Measurements from ENCODE around the gene MYOZ2.

MYOZ2 gene

DNA sequence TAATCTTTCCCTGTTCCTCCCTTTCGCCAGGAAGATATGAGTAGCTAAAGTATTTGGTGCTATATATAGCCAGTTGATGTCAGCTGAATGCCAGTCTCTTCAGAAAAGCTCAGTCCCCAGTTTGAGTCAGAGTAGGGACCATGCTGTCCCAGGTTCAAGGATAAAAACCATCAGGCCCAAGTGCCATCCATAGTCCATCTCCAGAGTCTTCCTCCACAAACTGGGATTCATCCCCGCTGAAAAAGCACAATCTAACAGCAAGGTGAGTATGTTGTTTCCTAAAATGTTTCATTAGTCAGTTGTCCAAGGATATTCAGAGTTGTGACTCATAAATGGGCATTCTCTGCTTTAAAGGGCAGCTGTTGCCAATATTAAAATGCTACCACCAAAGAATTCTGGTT, at the start of gene MYOZ2:
MYOZ2 (plus strand) TSS at position 112 of the 401 bp plus-strand sequence. CDS start 694 bp downstream, outside the sequence.
- no peak within 1 kb of the TSS for H3K4me3 ChIP-seq (ENCODE audit: low read depth, low read length)
- no peak for DNase-seq (ENCODE audit: low read depth)
- TF ChIP-seq MYC (IDR thresholded peaks at IDR 0.05; ENCODE audit: low read depth, low read length) (no peak), POLR2A (IDR thresholded peaks at IDR 0.05; ENCODE audit: extremely low read depth, insufficient read length) (no peak)
- TF ChIP-seq, protein P1, sequence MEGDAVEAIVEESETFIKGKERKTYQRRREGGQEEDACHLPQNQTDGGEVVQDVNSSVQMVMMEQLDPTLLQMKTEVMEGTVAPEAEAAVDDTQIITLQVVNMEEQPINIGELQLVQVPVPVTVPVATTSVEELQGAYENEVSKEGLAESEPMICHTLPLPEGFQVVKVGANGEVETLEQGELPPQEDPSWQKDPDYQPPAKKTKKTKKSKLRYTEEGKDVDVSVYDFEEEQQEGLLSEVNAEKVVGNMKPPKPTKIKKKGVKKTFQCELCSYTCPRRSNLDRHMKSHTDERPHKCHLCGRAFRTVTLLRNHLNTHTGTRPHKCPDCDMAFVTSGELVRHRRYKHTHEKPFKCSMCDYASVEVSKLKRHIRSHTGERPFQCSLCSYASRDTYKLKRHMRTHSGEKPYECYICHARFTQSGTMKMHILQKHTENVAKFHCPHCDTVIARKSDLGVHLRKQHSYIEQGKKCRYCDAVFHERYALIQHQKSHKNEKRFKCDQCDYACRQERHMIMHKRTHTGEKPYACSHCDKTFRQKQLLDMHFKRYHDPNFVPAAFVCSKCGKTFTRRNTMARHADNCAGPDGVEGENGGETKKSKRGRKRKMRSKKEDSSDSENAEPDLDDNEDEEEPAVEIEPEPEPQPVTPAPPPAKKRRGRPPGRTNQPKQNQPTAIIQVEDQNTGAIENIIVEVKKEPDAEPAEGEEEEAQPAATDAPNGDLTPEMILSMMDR (IDR thresholded peaks at IDR 0.05; ENCODE audit: low read depth, low read length), result no peak
- TF ChIP-seq, protein P2, sequence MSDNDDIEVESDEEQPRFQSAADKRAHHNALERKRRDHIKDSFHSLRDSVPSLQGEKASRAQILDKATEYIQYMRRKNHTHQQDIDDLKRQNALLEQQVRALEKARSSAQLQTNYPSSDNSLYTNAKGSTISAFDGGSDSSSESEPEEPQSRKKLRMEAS (IDR thresholded peaks at IDR 0.05; ENCODE audit: low read depth, low read length), result no peak

DNA sequence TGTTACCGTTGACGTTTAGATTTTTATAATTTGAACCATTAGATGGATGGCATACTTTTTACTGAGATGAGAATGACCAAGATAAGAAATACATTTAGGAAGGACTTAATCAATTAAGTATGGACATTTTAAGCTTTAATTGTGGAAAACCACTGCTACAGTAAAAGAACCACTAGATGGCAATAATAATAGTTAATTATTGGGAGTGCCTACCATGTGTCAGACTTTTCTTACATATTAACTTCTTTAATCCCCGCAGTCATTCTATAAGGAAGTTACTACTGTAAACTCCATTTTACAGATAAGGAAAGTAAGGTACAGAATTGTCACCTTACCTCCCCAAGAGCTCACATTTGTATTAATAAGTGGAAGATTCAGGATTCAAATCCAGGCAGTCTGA, 48.5 kb upstream of the MYOZ2 start:
- no peak for DNase-seq (ENCODE audit: low read depth)

DNA sequence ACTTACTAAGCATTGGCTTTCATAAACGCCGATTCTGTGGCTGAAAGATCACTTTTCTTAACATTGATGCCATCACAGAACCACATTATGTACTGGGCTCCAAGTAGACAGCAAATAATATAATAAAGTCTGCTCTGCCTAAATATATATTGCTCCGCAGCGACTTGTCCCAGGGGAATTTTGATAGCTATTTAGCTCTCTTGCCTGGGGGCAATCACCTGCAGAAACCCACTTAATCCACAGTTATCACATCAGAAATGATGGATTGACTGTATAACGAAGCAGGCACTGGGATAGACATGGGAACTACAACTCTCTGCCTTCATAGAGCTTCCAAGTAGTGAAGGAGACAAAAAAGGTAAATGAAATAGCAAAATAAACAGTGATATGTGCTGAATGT, 48.0 kb upstream of the MYOZ2 start:
- TF ChIP-seq MYC (IDR thresholded peaks at IDR 0.05; ENCODE audit: low read depth, low read length) (no peak), POLR2A (IDR thresholded peaks at IDR 0.05; ENCODE audit: extremely low read depth, insufficient read length) (no peak)
- TF ChIP-seq, protein P1 (IDR thresholded peaks at IDR 0.05; ENCODE audit: low read depth, low read length), result no peak
- TF ChIP-seq, protein P2 (IDR thresholded peaks at IDR 0.05; ENCODE audit: low read depth, low read length), result no peak
- no peak overlapping the region for H3K4me3 ChIP-seq (ENCODE audit: low read depth, low read length)
- DNase-seq (ENCODE audit: low read depth), result no peak

More for the DNA sequence above, 48.5 kb upstream of the MYOZ2 start:
- TF ChIP-seq MYC (IDR thresholded peaks at IDR 0.05; ENCODE audit: low read depth, low read length), result no peak
- TF ChIP-seq, protein P2 (IDR thresholded peaks at IDR 0.05; ENCODE audit: low read depth, low read length), result no peak
- no peak overlapping the region for H3K4me3 ChIP-seq (ENCODE audit: low read depth, low read length)

DNA sequence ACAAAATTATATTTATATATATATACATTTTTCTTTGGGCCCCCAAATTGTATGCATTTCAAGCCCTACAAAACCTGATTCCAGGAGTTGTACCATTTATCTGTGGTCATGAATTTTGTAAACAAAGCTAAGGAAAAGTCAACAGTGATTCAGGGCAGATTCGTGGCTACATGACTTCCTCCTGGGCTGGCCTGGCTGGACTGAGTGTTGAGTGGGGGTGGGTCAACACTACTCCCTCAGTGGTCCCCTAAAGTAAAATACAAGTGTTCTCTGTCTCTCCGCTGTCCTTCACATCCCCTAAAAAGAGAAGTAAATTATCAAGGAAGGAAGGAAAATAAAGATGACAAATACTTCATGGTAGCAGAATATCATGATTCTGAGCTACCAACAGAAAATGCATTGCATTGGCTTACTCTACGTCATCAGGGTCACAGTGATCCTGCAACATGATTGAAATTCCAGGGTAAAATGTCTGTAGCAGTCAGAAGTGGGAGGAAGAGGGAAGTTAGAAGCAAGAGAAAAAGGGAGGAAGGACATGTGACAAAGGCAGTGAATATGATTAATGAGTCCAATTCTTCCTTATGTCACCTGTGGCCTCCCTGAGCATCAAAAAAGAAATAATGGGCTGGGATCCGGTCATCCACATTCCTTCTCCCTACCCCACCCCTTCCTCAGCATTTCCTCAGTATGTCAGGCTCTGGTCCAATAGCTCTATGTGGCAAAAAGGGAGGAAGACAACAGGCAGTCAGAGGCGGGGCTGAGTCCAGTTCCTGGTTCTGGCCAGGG, 42.4 kb upstream of the MYOZ2 start:
- no peak overlapping the region for H3K4me3 ChIP-seq (ENCODE audit: low read depth, low read length)
- no peak for DNase-seq (ENCODE audit: low read depth)
- TF ChIP-seq MYC (IDR thresholded peaks at IDR 0.05; ENCODE audit: low read depth, low read length), result no peak
- TF ChIP-seq, protein P1 (IDR thresholded peaks at IDR 0.05; ENCODE audit: low read depth, low read length), result no peak

DNA sequence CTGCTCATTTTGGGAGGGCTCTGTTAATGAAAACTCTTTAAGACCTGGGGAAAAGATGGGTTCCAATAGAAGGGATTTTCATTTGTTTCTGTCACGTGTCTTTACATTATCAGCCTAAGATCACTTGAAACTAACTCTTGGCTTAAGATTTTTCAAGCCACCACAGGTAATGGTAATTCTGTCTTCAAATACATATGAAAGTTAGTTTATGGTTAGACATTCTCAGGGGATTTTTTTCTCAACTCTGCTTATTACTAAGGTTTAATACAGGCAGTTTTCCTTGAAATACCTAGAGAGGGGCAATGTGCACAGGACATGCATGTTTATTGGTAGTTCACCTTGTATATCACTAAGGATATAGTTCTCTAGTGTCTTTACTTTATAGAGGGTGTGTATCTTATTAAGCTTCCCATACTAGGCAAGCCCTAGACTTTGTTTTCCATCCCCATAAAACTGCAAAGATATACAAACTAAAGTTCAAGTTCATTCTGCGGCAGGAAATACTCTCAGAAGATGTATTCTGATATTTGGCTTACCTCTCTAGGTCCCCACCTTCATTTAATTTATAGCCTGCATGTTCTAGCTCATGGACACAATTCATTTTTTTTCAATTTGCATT, 38.2 kb upstream of the MYOZ2 start:
- TF ChIP-seq, protein P2 (IDR thresholded peaks at IDR 0.05; ENCODE audit: low read depth, low read length), result no peak
- TF ChIP-seq POLR2A (IDR thresholded peaks at IDR 0.05; ENCODE audit: extremely low read depth, insufficient read length) (no peak), MYC (IDR thresholded peaks at IDR 0.05; ENCODE audit: low read depth, low read length) (no peak)
- TF ChIP-seq, protein P1 (IDR thresholded peaks at IDR 0.05; ENCODE audit: low read depth, low read length), result no peak
- no peak overlapping the region for H3K4me3 ChIP-seq (ENCODE audit: low read depth, low read length)
- no peak for DNase-seq (ENCODE audit: low read depth)

DNA sequence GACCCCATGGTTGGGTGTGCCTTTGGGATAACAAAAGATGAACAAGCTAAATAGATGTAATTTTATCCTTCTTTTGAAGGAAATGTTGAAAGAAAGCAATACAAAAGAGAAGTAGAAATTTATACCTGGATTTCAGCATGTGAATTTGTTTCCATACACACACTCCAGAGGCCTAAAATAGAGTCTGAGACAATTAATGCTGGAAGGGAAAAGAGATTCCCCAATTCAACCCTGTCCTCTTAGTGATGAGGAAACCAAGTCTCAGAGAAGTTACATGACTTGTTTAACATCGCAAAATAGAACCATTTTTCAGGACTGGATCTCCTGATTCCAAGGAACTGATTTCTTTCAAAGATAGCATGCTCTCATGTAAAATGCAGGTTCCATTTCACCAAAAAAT, 37.3 kb upstream of the MYOZ2 start:
- no peak for DNase-seq (ENCODE audit: low read depth)
- TF ChIP-seq, protein P1 (IDR thresholded peaks at IDR 0.05; ENCODE audit: low read depth, low read length), result no peak
- no peak overlapping the region for H3K4me3 ChIP-seq (ENCODE audit: low read depth, low read length)
